Duodenal mucosa (tissue), 2 donors: Measurements from ENCODE around the gene LEPROT.

Source experiments
- H3K27ac ChIP-seq: one replicate; pipeline ENCODE4 v1.7.0; 2013; ENCODE audit warnings: low read depth, low read length
- H3K27me3 ChIP-seq, 2 donors: one replicate each; pipeline ENCODE4 v1.7.0; 2013; ENCODE audit warnings: low read length in 2 of 2, control low read depth in 1 of 2; ENCODE audit not compliant: insufficient read depth in 2 of 2, control insufficient read depth in 1 of 2
- H3K36me3 ChIP-seq, 2 donors: one replicate each; pipeline ENCODE4 v1.7.0; 2013; ENCODE audit warnings: low read length in 2 of 2, control low read depth in 1 of 2; ENCODE audit not compliant: insufficient read depth in 2 of 2, control insufficient read depth in 1 of 2
- H3K4me1 ChIP-seq, 2 donors: one replicate each; pipeline ENCODE4 v1.7.0; 2013; ENCODE audit warnings: low read length in 2 of 2, control low read depth in 1 of 2; ENCODE audit not compliant: insufficient read depth in 2 of 2, control insufficient read depth in 1 of 2
- H3K4me3 ChIP-seq, 2 donors: one replicate each; pipeline ENCODE4 v1.7.0; 2013; ENCODE audit warnings: low read length in 2 of 2, low read depth in 1 of 2
- H3K9ac ChIP-seq, 2 donors: one replicate each; pipeline ENCODE4 v1.7.0; 2013; ENCODE audit warnings: low read length in 2 of 2, low read depth in 1 of 2
- H3K9me3 ChIP-seq, 2 donors: one replicate each; pipeline ENCODE4 v1.7.0; 2013; ENCODE audit warnings: low read length in 2 of 2, control low read depth in 1 of 2; ENCODE audit not compliant: control insufficient read depth in 1 of 2

The LEPROT gene

DNA sequence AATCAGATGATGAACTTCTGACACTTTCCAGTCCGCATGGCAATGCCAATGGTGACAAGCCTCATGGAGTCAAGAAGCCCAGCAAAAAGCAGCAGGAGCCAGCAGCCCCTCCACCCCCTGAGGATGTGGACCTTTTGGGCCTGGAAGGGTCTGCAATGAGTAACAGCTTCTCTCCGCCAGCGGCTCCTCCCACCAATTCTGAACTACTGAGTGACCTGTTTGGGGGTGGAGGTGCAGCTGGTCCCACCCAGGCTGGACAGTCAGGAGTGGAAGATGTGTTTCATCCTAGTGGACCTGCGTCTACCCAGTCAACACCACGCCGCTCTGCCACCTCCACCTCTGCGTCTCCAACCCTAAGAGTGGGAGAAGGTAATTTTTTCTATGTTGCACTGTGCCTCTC, 28.0 kb upstream of the LEPROT start:
- no peaks in the 10 kb centered on the region for H3K27me3 ChIP-seq
- H3K9ac ChIP-seq = no peak overlapping the region
- no peaks in the 10 kb centered on the region for H3K4me1 ChIP-seq
- H3K36me3 ChIP-seq = no peaks in the 10 kb centered on the region
- H3K9me3 ChIP-seq = no peaks in the 10 kb centered on the region
- no peak overlapping the region for H3K27ac ChIP-seq
- H3K4me3 ChIP-seq = no peak overlapping the region

DNA sequence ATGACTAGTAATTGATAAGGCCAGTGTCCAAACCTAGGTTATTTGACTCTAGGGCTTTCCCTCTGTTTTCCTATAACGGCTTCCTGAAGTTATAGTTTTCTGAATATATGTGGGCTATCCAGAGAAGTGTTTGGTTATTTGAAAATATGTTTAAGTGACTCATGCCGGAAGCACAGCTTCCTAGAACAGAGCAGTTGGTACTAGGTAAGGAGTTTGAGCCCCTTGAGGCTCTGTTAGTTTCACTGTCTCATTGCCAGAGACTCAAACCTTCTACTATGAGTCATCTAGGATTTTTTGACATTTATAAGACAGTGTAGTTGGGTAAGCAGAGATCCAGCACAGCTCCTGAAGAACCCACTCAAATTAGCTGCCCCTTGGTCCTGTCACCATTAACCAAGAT, 27.1 kb upstream of the LEPROT start:
- no peak overlapping the region for H3K4me3 ChIP-seq
- H3K27ac ChIP-seq = no peak overlapping the region
- H3K9ac ChIP-seq = no peak overlapping the region
- no peaks in the 10 kb centered on the region for H3K27me3 ChIP-seq
- H3K9me3 ChIP-seq = no peaks in the 10 kb centered on the region
- no peaks in the 10 kb centered on the region for H3K4me1 ChIP-seq
- H3K36me3 ChIP-seq = no peaks in the 10 kb centered on the region

DNA sequence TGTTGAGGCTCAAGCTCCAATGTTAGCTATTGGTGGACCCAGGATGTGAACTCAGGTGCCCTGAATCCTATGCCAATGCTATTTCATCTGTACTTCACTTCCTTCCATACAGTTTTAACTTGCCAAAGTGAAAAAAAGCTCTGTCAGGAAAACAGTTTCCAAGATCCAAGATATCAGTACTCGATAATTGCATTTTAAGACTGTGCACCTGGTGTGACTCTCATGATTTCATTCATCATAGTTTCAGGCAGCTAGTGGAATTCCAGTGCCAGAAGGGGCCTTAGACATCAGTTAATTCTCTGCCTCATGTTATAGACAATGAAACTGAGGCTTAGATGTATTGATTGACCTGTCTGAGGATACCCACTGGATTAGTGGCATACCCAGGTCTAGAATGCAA, 26.5 kb upstream of the LEPROT start:
- no peak overlapping the region for H3K9ac ChIP-seq
- no peaks in the 10 kb centered on the region for H3K27me3 ChIP-seq
- H3K36me3 ChIP-seq = no peaks in the 10 kb centered on the region

DNA sequence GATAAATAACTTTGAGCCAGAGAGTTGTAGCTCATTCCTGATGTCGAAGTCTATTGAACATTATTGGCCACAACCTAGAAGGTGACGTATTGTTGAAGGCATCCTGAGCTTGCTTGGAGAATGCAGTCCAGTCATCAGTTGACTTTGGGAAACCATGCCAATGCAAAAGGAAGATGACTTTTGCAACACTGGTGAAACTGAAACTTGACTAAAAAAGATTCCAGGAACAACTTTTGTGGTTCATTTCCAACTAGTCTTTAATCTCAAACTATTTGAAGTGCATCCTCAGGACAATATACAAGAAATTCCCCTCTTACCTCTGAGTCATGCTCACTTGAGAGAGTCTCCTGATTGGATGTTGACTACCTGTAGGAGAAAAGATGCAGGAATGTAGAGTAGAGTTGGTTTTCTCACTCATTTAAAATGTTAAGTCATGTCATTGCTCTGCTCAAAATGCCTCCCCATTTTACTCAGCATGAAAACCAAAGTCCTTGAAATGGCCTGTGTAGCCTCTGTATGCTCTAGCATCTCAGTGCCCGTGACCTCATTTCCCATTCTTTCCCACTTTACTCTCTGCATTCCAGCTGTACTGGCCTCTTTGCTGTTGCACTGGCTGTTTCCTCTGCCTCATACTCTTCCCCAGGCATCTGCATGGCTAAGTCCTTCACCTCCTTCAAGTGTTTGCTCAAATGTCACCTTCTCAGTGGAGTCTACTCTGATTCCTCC, 24.4 kb upstream of the LEPROT start:
- Histone ChIP-seq H3K4me3 (no peak overlapping the region), H3K27ac (no peak overlapping the region), H3K4me1 (no peaks in the 10 kb centered on the region), H3K9me3 (no peaks in the 10 kb centered on the region), H3K36me3 (no peaks in the 10 kb centered on the region), H3K9ac (no peak overlapping the region), H3K27me3 (no peaks in the 10 kb centered on the region)

More for the DNA sequence above, 26.5 kb upstream of the LEPROT start:
- no peak overlapping the region for H3K4me3 ChIP-seq
- H3K9me3 ChIP-seq = no peaks in the 10 kb centered on the region
- no peak overlapping the region for H3K27ac ChIP-seq
- H3K4me1 ChIP-seq = no peaks in the 10 kb centered on the region

DNA sequence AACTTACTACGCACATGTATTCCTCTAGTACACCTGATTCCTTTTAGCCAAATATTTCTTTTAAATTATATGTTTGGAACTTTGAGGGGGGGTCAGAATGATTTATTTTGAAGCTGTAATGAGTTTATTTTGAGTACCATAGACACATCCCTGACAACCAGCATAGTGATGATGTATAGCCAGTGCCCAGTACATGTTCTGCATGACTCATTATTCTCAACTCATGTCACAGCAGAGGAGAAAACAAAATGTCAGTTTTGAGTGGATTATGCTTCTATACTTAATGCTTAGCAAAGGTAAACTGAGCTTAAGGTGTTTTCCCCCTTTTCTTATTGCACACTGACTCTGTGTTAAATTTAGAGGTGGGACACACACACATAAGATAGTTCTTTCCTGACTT, 22.4 kb upstream of the LEPROT start:
- Histone ChIP-seq H3K4me3 (no peak overlapping the region), H3K9ac (no peak overlapping the region), H3K36me3 (no peaks in the 10 kb centered on the region), H3K27ac (no peak overlapping the region), H3K9me3 (no peaks in the 10 kb centered on the region), H3K27me3 (no peaks in the 10 kb centered on the region), H3K4me1 (no peaks in the 10 kb centered on the region)

DNA sequence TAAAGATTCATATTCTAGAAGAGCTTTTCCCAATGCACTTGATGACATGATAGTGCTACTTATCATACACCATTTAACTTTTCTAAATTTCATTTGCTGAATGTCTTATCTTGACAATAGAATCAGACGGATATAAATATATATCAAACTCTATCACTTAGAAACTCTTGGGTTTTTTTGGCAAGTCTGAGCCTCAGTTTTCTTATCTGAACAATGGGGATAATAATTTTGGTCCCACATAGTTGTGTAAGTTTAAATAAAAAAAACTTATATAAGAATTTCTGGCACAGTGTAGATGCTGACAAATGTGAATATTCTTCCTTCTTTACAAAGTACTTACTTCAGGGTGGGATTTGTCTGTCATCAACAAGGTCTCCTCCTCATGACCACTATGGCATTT, 21.5 kb upstream of the LEPROT start:
- H3K4me3 ChIP-seq = no peak overlapping the region
- H3K9me3 ChIP-seq = no peaks in the 10 kb centered on the region
- no peaks in the 10 kb centered on the region for H3K36me3 ChIP-seq
- H3K4me1 ChIP-seq = no peaks in the 10 kb centered on the region
- H3K27ac ChIP-seq = no peak overlapping the region
- H3K27me3 ChIP-seq = no peaks in the 10 kb centered on the region
- H3K9ac ChIP-seq = no peak overlapping the region

DNA sequence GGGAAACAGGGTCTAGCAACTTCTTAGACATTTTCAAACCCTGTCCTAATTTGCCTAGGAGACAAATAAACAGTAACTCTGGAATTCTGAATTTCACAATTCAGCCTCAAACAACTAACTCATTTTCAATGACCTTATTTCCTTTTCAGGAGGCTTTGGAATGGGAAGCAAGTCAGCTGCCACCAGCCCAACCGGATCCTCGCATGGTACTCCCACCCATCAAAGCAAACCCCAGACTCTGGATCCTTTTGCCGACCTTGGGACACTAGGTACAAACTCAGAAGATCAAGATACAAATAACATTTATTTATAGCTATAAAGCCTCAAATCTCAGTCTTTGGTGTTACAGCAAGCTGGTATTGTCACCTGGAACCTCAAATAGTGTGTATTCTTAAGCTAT, 18.9 kb upstream of the LEPROT start:
- no peaks in the 10 kb centered on the region for H3K9me3 ChIP-seq
- no peak overlapping the region for H3K27ac ChIP-seq
- no peaks in the 10 kb centered on the region for H3K4me1 ChIP-seq

DNA sequence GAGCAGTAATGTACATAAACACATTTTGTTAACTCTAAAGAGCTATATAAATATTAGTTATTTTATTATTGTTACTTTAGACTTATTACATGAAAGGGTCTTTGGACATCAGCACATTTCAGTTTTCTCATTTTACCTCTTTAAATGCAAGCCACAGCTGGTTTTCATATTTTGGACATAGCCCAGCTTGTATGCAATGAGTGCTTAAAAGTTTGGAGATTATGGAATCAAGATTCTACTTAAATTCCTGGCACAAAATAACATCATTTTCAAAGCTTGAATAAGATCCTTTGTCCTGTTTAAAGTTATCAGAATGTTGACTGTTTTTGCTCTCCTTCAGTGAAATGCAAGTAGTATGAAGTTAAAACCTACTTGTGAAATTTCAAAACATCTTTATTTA, 15.5 kb upstream of the LEPROT start:
- no peak overlapping the region for H3K27ac ChIP-seq
- no peaks in the 10 kb centered on the region for H3K36me3 ChIP-seq

More for the DNA sequence above, 18.9 kb upstream of the LEPROT start:
- Histone ChIP-seq H3K4me3 (no peak overlapping the region), H3K36me3 (no peaks in the 10 kb centered on the region), H3K27me3 (no peaks in the 10 kb centered on the region), H3K9ac (no peak overlapping the region)

DNA sequence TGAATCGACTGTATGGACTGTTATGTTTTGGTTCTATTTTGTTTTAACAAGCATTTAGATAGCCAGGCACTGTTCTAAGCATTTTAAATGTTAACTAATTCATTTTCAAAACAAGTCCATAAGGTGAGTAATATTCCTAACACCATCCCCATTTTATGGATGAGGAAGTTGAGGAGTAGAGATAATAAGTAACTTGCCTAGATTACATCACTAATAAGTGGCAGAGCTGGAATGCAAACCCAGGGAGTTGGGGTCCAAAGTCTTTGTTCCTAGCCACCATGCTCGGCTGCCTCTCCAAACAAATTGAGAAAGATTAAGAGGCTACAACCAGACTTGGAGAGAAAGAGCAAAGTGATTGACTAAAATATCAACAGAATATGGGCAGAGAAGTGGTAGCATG, 12.6 kb upstream of the LEPROT start:
- H3K36me3 ChIP-seq = no peaks in the 10 kb centered on the region
- H3K9ac ChIP-seq = no peak overlapping the region
- H3K27ac ChIP-seq = no peak overlapping the region

More for the DNA sequence above, 15.5 kb upstream of the LEPROT start:
- Histone ChIP-seq H3K4me3 (no peak overlapping the region), H3K27me3 (no peaks in the 10 kb centered on the region), H3K4me1 (no peaks in the 10 kb centered on the region), H3K9me3 (no peaks in the 10 kb centered on the region), H3K9ac (no peak overlapping the region)

DNA sequence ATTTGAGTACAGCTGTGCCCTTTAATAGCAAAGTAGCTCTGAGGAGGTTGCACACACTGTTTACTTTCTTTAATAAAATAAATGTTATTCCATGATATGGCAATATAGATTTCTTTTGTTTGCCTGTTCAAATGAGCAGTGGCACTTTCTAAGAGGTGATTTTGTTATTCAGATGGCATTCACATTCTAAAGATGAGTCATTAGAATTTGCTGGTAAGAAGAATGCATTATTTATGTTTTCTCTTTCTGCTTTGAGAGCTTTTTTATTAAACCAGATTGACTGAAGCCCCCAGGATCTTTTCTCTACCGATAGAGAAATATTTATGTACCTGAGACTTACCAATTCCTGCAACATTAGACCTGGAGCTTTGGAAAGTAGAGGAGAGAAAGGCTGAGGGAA, 11.2 kb upstream of the LEPROT start:
- H3K27me3 ChIP-seq = no peaks in the 10 kb centered on the region
- H3K9ac ChIP-seq = no peak overlapping the region
- no peak overlapping the region for H3K27ac ChIP-seq
- H3K4me3 ChIP-seq = no peak overlapping the region
- H3K9me3 ChIP-seq = no peaks in the 10 kb centered on the region
- H3K4me1 ChIP-seq = no peaks in the 10 kb centered on the region
- H3K36me3 ChIP-seq = no peaks in the 10 kb centered on the region

More for the DNA sequence above, 12.6 kb upstream of the LEPROT start:
- Histone ChIP-seq H3K4me1 (no peaks in the 10 kb centered on the region), H3K27me3 (no peaks in the 10 kb centered on the region), H3K4me3 (no peak overlapping the region), H3K9me3 (no peaks in the 10 kb centered on the region)
